ENCODE data around the gene IL10RA. TPM values are rescaled to one million over a fixed set of nuclear protein-coding genes. Genes with fewer than 3 reads are reported as not detected.
"Not testable (repeated sequence)": the region's sequence is repeated elsewhere in the genome, so short reads cannot be mapped to it uniquely, and the experiment has no call there.

Gene IL10RA
- total RNA-seq, 1 experiment from 2014 or later, result not detected

- peaks cover 91% of the 10 kb centered on the region for H3K27me3 ChIP-seq (ENCODE audit: low read length)
- H3K4me1 ChIP-seq (ENCODE audit: insufficient read depth, low read length), result no peaks in the 10 kb centered on the region
- no peaks in the 10 kb centered on the region for H4K20me1 ChIP-seq (ENCODE audit: low read length)
- no peaks in the 10 kb centered on the region for H3F3A ChIP-seq (ENCODE audit: low read length, unreplicated experiment)
- no peak overlapping the region for H3K4me2 ChIP-seq (ENCODE audit: low read length)
- BruUV-seq (replicated peaks), result no TSS peak
- intact Hi-C loops (cut with micrococcal nuclease), result no loop called here
- no peak overlapping the region for H3K9ac ChIP-seq (ENCODE audit: low read length)
- H3K4me3 ChIP-seq (ENCODE audit: low read length), result no peak overlapping the region
- no peaks in the 10 kb centered on the region for H3K79me2 ChIP-seq (ENCODE audit: low read length)
- no peak overlapping the region for H2AFZ ChIP-seq (ENCODE audit: low read length)
- DNase-seq, result no peak
- H3K9me3 ChIP-seq (ENCODE audit: low read length), result no peaks in the 10 kb centered on the region
- CTCF ChIA-PET, result no interaction called here
- no peak overlapping the region for H3K27ac ChIP-seq (ENCODE audit: low read length)
- TF ChIP-seq CTCF (conservative IDR thresholded peaks at IDR 0.05; ENCODE audit: low read depth, low read length), result no peak
- no peak for TF ChIP-seq EZH2phosphoT487 (IDR thresholded peaks at IDR 0.05; ENCODE audit: borderline replicate concordance, low read length)
- TF ChIP-seq EZH2 (IDR thresholded peaks at IDR 0.05; ENCODE audit: low read length, unreplicated experiment), result no peak
- POLR2A ChIA-PET (ENCODE audit: unreplicated experiment), result interaction anchor here (0.6 kb wide), 1 partner anchor 26 kb away, joined by 3 read pairs; no protein-coding TSS in a partner anchor
- no peaks in the 10 kb centered on the region for H3K36me3 ChIP-seq (ENCODE audit: low read depth, low read length)
- no peak for ATAC-seq
- no peaks in the 10 kb centered on the region for H3K9me2 ChIP-seq (replicated peaks; ENCODE audit: low read length)
These were observed 19.3 kb downstream of the IL10RA start for GRCh38 chr11:118005224-118006152.

DNA sequence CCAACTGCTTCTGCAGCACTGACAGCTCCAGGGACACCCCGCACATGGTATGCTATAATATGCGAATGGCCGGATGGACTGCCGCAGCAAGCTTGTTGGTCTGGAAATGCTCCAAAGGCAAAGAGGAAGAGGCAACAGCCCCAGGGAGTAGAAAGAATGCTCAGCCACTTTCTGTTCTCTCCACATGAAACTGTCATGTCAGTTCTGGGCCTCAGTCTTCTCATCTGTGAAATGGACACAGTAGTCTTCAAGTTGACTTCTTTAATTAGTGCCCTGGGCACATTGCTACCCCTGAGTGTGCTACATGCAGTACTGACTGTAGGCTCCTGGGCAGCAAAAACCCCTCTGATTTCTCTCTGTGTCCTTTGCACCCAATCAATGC is 19.9 kb downstream of the IL10RA start:
- Histone ChIP-seq H3K9me2 (replicated peaks; ENCODE audit: low read length) (no peaks in the 10 kb centered on the region), H3K36me3 (ENCODE audit: low read depth, low read length) (no peaks in the 10 kb centered on the region), H3K4me1 (ENCODE audit: insufficient read depth, low read length) (no peaks in the 10 kb centered on the region), H3K27me3 (ENCODE audit: low read length) (peaks cover 98% of the 10 kb centered on the region), H3K4me2 (ENCODE audit: low read length) (no peak overlapping the region), H3K9ac (ENCODE audit: low read length) (no peak overlapping the region), H3K9me3 (ENCODE audit: low read length) (no peaks in the 10 kb centered on the region), H3K79me2 (ENCODE audit: low read length) (no peaks in the 10 kb centered on the region), H3F3A (ENCODE audit: low read length, unreplicated experiment) (no peaks in the 10 kb centered on the region), H3K4me3 (ENCODE audit: low read length) (no peak overlapping the region), H3K27ac (ENCODE audit: low read length) (no peak overlapping the region), H4K20me1 (ENCODE audit: low read length) (no peaks in the 10 kb centered on the region), H2AFZ (ENCODE audit: low read length) (no peak overlapping the region)
- ATAC-seq (no peak), DNase-seq (no peak)
- CTCF ChIA-PET, result no interaction called here
- no TSS peak for BruUV-seq (replicated peaks)
- POLR2A ChIA-PET (ENCODE audit: unreplicated experiment), result no interaction called here
- TF ChIP-seq EZH2 (IDR thresholded peaks at IDR 0.05; ENCODE audit: low read length, unreplicated experiment) (no peak), EZH2phosphoT487 (IDR thresholded peaks at IDR 0.05; ENCODE audit: borderline replicate concordance, low read length) (no peak), CTCF (conservative IDR thresholded peaks at IDR 0.05; ENCODE audit: low read depth, low read length) (no peak)
- intact Hi-C loops (cut with micrococcal nuclease), result no loop called here

DNA sequence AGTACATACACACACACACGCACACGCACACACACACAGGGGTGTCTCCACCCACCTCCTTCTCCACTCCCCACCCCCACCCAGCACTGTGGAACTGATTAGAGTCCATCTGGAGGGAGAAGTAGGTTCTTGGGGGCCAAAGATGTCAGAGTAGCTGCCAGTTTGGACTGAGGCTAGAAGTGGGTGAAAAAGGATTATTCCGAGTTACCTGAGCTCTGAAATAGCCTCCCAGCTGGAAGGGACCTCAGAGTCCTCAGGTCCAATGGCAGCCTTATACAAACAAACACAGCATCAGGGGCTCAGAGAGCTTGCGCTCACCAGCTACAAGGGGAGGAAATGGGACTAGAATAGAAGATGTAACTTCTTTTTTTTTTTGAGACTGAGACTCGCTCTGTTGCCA is 20.8 kb downstream of the IL10RA start:
- H3K9me3 ChIP-seq (ENCODE audit: low read length), result no peaks in the 10 kb centered on the region
- DNase-seq (no peak), ATAC-seq (no peak)
- no peak overlapping the region for H3K4me2 ChIP-seq (ENCODE audit: low read length)
- no peak overlapping the region for H3K9ac ChIP-seq (ENCODE audit: low read length)
- ChIA-PET CTCF (no interaction called here), POLR2A (ENCODE audit: unreplicated experiment) (no interaction called here)
- no TSS peak for BruUV-seq (replicated peaks)
- TF ChIP-seq EZH2 (IDR thresholded peaks at IDR 0.05; ENCODE audit: low read length, unreplicated experiment) (no peak), CTCF (conservative IDR thresholded peaks at IDR 0.05; ENCODE audit: low read depth, low read length) (no peak), EZH2phosphoT487 (IDR thresholded peaks at IDR 0.05; ENCODE audit: borderline replicate concordance, low read length) (no peak)
- intact Hi-C loops (cut with micrococcal nuclease), result no loop called here
- no peaks in the 10 kb centered on the region for H3K9me2 ChIP-seq (replicated peaks; ENCODE audit: low read length)
- no peak overlapping the region for H3K27ac ChIP-seq (ENCODE audit: low read length)
- H3K79me2 ChIP-seq (ENCODE audit: low read length), result no peaks in the 10 kb centered on the region
- H3K36me3 ChIP-seq (ENCODE audit: low read depth, low read length), result no peaks in the 10 kb centered on the region
- no peaks in the 10 kb centered on the region for H3K4me1 ChIP-seq (ENCODE audit: insufficient read depth, low read length)
- peaks cover 100% of the 10 kb centered on the region for H3K27me3 ChIP-seq (ENCODE audit: low read length)
- no peak overlapping the region for H3K4me3 ChIP-seq (ENCODE audit: low read length)
- no peak overlapping the region for H2AFZ ChIP-seq (ENCODE audit: low read length)
- no peaks in the 10 kb centered on the region for H3F3A ChIP-seq (ENCODE audit: low read length, unreplicated experiment)
- H4K20me1 ChIP-seq (ENCODE audit: low read length), result no peaks in the 10 kb centered on the region

DNA sequence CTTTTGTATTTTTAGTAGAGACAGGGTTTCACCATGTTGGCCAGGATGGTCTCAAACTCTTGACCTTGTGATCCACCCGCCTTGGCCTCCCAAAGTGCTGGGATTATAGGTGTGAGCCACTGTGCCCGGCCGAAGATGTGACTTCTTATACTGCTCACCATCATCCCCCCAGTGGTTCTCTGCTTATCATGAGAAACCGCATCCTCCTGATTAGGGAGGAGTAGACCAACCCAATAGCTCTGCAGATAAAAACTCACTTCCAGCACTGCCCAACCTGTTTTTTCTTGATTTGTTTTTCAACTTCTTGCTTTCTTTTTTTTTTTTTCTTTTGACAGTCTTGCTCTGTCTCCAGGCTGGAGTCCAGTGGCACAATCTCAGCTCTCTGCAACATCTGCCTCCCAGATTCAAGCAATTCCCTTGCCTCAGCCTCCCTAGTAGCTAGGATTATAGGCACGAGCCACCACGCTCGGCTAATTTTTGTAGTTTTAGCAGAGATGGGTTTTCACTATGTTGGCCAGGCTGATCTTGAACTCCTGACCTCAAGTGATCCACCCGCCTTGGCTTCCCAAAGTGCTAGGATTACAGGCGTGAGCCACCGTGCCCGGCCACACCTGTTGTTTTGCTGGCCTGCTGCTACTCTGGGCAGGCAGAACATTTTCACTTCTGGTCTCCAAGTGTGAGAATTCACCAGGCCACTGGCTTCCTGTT is 21.5 kb downstream of the IL10RA start:
- POLR2A ChIA-PET (ENCODE audit: unreplicated experiment); H3K4me2 ChIP-seq (ENCODE audit: low read length); BruUV-seq (replicated peaks); intact Hi-C loops (cut with micrococcal nuclease); H4K20me1 ChIP-seq (ENCODE audit: low read length); H2AFZ ChIP-seq (ENCODE audit: low read length); H3K9me3 ChIP-seq (ENCODE audit: low read length); H3K79me2 ChIP-seq (ENCODE audit: low read length); H3K4me1 ChIP-seq (ENCODE audit: insufficient read depth, low read length); H3K9me2 ChIP-seq (replicated peaks; ENCODE audit: low read length); H3K36me3 ChIP-seq (ENCODE audit: low read depth, low read length); H3K27ac ChIP-seq (ENCODE audit: low read length); H3K9ac ChIP-seq (ENCODE audit: low read length); DNase-seq; H3F3A ChIP-seq (ENCODE audit: low read length, unreplicated experiment); CTCF ChIA-PET; ATAC-seq; H3K4me3 ChIP-seq (ENCODE audit: low read length): not testable (repeated sequence)
- peaks cover 94% of the 10 kb centered on the region for H3K27me3 ChIP-seq (ENCODE audit: low read length)
